CD4-positive, alpha-beta T cell treated with Interleukin-2 at 100 ng/mL for 4 hours (primary cell): ENCODE data around the gene ELF4.

ENCODE experiments used
- DNase-seq: peaks from one replicate; pipeline ENCODE4 v3.0.0-alpha.2; 2020; ENCODE audit warnings: low spot score

The ELF4 gene

GRCh38 chrX:130047416-130047815 is 62.9 kb downstream of the ELF4 start:
- no peak for DNase-seq

- no peak for DNase-seq
Observed at GRCh38 chrX:130039847-130040246, 70.5 kb downstream of the ELF4 start.

- no peak for DNase-seq
Observed at GRCh38 chrX:130034178-130034577, 76.1 kb downstream of the ELF4 start.

- DNase-seq: no peak
Observed at GRCh38 chrX:130032552-130032951, 77.7 kb downstream of the ELF4 start.

GRCh38 chrX:130030826-130031225 is 79.5 kb downstream of the ELF4 start:
- DNase-seq: no peak

- peak; percentile 46 for DNase-seq
Observed at GRCh38 chrX:130028196-130028595, 82.1 kb downstream of the ELF4 start.

GRCh38 chrX:130027569-130027968 is 82.7 kb downstream of the ELF4 start:
- DNase-seq: no peak

GRCh38 chrX:130025256-130025655 is 85.0 kb downstream of the ELF4 start:
- no peak for DNase-seq

GRCh38 chrX:130024127-130024526 is 86.2 kb downstream of the ELF4 start:
- DNase-seq: peak; percentile 81

GRCh38 chrX:130020661-130021324 is 89.5 kb downstream of the ELF4 start:
- DNase-seq: no peak

- no peak for DNase-seq
Observed at GRCh38 chrX:130018143-130018542, 92.2 kb downstream of the ELF4 start.

- no peak for DNase-seq
Observed at GRCh38 chrX:130015181-130015580, 95.1 kb downstream of the ELF4 start.
